HG02870 (cell line): Measurements from ENCODE around the gene VWA1.
"Not testable (repeated sequence)": the region's sequence is repeated elsewhere in the genome, so short reads cannot be mapped to it uniquely, and the experiment has no call there.

Experiments used
- ATAC-seq: cut with Tn5 transposase; IDR thresholded peaks from one replicate; pipeline ENCODE4 v1.9.1; 2021; ENCODE audit warnings: mild to moderate bottlenecking, moderate library complexity; ENCODE audit not compliant: unreplicated experiment

VWA1 gene

GRCh38 chr1:1482856-1483255 lies 47.4 kb downstream of the VWA1 start:
- no peak for ATAC-seq

GRCh38 chr1:1483714-1484113 lies 48.2 kb downstream of the VWA1 start:
- no peak for ATAC-seq

- not testable (repeated sequence) for ATAC-seq
These were observed 49.7 kb downstream of the VWA1 start for GRCh38 chr1:1484976-1485750.

GRCh38 chr1:1485755-1486317 lies 50.3 kb downstream of the VWA1 start:
- not testable (repeated sequence) for ATAC-seq

GRCh38 chr1:1487701-1488100 lies 52.2 kb downstream of the VWA1 start:
- ATAC-seq = no peak

GRCh38 chr1:1489231-1489630 lies 53.7 kb downstream of the VWA1 start:
- no peak for ATAC-seq

- no peak for ATAC-seq
These were observed 54.4 kb downstream of the VWA1 start for GRCh38 chr1:1489861-1490260.

- no peak for ATAC-seq
These were observed 55.2 kb downstream of the VWA1 start for GRCh38 chr1:1490633-1491230.

GRCh38 chr1:1491601-1492000 lies 56.1 kb downstream of the VWA1 start:
- ATAC-seq = no peak
